ENCODE data around the gene NDRG3. TPM values are rescaled to one million over a fixed set of nuclear protein-coding genes. Genes with fewer than 3 reads are reported as not detected.
"Not testable (repeated sequence)": the region's sequence is repeated elsewhere in the genome, so short reads cannot be mapped to it uniquely, and the experiment has no call there.

The NDRG3 gene
- total RNA-seq, 1 donor from 2014 or later = 34.5 TPM

DNA sequence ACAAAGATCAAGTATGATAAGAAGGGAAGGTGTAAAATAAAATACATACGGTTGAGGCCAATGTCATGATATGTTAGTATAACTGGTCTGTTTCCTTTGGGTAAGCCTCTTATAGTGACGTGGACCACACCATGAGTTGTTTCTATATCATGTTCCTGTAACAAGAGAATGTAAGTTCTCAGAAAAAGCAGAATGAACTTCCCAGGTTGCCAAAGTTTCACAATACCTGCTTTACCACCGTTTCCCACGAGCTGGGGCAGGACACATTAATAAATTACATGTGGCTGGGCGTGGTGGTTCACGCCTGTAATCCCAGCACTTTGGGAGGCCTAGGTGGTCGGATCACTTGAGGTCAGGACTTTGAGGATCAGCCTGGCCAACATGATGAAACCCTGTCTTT is 57.3 kb downstream of the NDRG3 start:
- no peak for DNase-seq (ENCODE audit: low read depth)

DNA sequence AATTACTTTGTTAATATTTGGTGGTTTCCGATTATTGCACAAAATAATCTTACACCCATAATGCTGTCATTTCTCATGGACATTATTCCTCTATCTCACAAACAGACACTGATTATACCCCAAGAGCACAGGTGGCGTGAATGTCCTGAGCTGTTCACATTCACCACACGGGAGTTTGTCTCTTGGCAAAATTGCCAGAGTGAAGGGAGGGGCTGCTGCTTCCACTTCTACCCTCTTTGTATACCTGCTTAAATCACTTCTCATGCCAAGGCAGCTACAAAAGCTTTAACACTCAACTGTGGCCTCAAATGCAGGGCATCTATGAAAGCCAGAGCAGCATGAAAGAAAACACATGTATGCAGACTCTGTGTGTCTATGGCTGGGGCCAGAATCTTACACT is 58.0 kb downstream of the NDRG3 start:
- no peak for DNase-seq (ENCODE audit: low read depth)

DNA sequence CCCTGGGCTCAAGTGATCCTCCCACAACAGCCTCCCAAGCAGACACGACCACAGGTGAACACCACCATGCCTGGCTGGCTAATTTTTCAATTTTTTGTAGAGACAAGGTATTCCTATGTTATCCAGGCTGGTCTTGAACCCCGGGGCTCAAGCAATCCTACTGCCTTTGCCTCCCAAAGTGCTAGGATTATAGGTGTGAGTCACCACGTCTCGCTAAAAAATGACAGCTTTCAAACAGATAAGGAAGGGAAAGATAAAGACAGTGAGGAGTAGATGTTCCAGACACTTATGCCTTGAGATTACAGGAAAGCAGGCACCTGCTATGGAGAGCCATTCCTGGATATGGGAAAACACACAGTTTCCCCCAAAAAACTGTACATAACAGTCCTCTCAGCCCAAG is 58.9 kb downstream of the NDRG3 start:
- DNase-seq (ENCODE audit: low read depth) = no peak

DNA sequence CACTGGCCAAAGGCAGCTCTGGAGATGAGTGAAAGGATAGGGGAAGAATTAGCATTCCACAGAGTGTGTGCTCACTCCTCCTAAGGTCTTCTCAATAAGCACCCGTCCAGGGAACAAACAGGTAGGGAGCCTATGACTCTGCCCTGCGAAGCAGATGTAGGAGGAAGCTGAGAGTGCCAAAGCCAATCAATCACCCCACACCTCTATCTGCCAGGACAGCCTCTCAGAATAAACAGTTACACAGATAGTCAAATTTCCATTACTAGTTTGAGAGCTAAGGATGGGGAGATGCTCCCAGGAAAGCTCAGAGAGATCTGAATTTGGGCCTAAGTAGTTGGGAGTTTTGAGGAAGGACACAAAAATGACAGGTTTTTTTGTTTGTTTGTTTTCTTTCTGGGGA is 59.4 kb downstream of the NDRG3 start:
- no peak for DNase-seq (ENCODE audit: low read depth)

DNA sequence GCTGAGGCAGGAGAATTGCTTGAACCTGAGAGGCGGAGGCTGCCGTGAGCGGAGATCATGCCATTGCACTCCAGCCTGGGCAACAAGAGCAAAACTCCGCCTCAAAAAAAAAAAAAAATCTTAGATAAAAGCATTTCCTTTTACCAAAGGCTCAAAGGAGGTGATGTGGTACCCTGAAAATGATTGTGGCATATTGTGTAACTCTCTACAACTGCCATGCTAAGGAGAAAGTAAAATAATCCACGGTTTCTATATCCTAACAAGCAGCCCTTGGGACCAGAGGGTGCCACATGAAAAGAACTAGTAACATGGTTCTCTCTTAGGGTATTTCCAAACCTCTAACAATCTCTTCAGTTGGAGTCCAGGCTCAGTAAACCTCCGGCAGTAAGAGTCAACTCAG is 61.1 kb downstream of the NDRG3 start:
- no peak for DNase-seq (ENCODE audit: low read depth)

DNA sequence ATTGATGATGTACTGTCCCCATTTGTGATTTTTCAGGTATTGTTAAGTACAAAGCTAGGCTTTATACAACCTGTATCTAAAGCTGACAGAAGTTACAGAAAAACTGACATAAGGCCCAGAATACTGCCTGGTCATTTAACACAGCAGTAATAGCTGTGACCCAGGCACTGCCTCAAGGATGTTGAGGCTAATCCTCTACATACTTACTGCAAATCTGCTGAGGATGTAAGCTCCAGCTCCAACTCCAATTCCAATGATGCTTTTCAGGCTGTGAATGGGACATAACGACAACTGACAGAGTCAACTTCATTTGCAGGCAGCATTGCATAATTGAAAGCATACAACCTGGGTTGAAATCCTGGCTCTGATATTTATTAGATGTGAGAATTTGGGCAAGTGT is 63.6 kb downstream of the NDRG3 start:
- DNase-seq (ENCODE audit: low read depth) = no peak

DNA sequence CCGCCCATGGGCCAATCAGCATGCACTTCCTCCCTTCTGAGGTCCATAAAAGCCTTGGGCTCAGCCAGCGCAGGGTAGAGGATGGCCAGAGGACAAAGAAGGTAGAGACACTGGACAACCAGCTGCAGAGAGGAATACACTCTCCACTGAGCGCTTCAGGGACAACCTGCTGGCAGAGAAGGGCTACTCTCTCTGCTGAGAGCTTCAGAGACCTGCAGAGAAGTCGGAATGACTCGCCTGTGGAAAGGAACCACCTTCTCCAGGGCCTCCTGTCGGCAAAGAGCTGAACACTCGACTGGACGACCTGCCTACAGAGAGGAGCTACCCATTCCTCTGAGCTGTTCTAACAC is 68.5 kb downstream of the NDRG3 start:
- no peak for DNase-seq (ENCODE audit: low read depth)

DNA sequence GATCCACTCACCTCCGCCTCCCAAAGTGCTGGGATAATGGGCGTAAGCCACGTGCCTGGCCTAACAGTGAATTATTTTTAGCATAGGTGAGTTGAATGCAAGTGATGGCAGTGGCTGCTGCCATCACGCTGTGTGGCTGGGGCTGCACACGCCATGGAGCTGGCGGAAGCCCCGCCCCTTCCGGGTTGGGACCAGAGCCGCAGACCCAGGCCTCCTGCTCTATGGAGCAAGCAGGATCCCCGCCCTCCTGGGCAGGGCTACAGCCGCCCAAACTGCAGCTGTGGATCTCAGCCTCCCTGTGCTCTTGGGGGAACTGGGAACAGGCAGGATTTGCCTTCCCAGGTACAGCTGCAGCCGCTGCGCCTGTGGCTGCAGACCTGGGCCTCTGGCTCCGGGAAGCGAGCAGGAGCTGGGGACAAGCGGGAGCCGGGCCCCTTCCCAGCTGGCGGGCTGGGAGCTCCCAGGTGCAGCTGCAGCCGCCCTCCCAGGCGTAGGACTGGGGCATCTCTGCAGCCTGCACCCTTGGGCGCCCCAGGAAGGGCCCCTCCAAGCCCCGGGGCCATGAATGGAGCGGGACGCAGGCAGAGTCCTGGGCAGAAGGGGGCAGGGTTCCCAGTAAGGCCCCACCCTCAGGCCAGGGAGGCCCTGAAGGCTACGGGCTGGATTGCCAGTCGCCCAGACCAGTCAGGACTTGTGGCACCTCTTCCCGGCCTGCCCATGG is 69.0 kb downstream of the NDRG3 start:
- no peak for DNase-seq (ENCODE audit: low read depth)

DNA sequence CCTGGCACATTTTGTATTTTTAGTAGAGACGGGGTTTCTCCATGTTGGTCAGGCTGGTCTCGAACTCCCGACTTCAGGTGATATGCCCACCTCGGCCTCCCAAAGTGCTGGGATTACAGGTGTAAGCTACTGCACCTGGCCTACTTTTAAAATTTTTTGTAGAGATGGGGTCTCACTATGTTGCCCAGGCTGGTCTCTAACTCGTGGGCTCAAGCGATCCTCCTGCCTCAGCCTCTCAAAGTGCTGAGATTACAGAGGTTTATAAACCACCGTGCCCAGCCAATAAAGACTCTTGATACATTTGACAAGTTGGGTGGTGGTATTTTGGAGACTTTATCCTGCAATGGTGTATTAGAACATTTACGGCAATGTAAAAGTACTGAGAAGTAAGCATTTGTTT is 70.3 kb downstream of the NDRG3 start:
- not testable (repeated sequence) for DNase-seq (ENCODE audit: low read depth)

DNA sequence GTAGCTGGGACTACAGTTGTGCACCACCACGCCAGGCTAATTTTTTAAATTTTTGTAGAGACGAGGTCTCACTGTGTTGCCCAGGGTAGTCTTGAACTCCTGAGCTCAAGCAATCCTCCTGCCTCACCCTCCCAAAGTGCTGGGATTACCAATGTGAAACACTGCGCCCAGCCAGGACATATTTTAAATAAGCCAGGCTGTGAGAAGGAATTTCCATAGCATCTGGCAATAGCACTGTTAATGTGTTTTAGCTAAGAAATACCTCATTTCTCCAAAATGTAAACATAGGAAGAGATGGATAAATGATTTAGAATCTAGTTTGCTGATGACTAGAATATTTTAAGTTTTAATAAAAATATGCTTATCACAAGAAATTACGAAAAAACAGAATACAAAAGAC is 72.9 kb downstream of the NDRG3 start:
- DNase-seq (ENCODE audit: low read depth) = no peak

DNA sequence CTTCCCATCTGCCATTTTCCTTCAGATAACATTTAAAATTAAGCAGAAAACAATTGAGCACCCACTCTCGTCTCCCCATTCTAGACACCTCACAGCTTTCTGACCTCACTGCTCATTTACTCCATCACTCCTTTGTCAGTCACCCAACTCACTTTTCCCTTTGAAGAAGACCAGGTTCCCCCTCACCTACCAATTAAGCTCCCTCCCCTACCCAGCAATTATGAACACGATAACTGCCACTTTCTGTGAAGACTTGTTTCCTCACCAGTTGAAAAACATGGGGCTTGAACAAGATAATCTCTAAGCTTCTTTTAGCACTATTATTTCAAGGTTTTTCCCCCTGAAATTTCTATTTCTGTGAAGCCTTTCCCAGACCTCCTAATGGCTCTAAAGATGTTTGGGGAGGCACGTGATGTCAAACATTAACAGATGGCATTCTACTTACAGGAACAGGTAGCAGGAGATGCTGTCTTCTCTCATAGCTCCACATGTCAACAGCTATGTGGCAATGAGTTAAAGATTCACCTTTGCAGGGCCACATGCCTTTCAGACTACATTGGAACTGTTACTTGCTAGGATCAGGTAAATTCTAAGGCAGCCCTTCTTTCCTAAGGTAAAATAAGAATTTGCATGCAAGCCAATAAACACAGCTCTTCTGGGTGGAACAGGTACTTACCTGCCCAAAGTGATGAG is 75.1 kb downstream of the NDRG3 start:
- peak; percentile 15 for DNase-seq (ENCODE audit: low read depth)

DNA sequence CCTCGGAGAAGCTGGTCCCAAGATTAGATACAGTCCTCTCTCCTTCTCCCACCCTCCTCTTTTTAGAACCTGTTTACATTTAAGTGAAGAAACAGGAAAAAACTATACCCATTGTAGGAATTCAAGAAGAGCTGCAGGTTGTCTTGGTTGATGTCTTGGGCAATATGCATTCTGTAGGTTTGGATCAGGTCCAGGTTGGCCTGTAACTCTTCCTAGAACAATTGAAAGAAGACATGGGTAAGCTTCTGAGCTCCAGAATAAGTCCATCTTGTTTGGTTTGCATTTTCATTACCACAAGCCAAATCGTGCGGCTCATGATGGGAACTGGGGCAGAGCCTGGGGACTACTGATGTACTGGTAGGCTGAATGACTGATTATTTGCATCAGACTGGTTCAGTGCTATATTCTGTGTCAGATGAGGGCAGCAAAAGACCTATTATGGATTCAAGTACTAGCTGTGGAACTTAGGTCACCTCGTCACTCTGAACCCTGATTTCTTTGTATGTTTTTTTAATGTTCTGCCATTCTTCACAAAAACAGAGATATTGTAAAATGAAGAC is 79.6 kb downstream of the NDRG3 start:
- DNase-seq (ENCODE audit: low read depth) = peak; percentile 16

DNA sequence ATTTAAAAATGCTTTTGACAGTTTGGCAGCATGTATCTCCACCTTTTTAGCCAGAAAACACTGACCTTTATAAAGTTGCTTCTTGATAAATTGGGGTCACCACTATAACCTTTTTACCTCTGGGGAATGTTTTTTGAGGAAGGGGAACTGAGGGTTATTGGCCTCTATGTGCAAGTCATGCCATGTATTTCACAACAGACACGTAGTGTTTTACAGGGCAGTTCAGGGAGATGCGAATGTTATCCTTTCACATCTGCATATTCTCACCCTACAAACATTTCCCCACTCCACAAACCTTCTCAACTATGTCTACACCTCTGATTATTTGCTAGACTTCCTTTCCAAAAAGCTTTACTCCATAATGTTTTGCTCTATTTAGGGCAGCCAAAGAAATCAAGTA is 82.9 kb downstream of the NDRG3 start:
- no peak for DNase-seq (ENCODE audit: low read depth)

DNA sequence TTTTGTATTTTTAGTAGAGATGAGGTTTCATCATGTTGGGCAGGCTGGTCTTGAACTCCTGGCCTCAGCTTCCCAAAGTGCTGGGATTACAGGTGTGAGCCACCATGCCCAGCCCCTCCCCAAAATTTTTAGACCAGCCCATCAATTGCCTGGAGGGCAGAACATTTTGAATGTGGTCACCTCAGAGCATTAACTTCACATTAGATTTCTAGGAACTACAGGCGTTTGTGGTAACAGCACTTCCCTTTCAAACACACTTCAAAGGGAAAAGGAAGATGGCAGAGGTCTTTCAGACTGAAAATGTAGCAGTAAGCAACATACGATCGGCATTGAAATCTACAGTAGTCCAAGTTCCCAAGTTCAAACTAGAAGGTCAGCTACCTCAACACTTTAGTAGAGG is 87.6 kb downstream of the NDRG3 start:
- no peak for DNase-seq (ENCODE audit: low read depth)

DNA sequence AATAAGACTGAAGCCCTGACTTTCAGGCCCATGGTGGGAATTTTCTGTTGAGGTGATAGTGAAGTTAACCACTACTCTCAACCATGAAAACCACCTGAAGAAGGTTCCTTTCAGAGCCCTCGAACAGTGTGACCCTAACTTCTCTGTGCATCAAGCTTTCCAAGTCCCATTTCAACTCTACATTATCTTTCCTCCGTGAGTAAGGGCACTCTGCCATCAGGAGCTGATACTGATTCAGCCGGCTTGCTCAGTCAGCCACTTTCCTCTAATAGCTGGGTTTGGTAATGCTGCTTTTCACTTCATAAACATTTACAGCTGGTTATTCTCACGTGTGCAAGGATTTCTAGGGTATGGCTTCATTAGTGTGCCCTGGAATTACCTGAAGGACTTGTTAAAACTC is 89.2 kb downstream of the NDRG3 start:
- no peak for DNase-seq (ENCODE audit: low read depth)

DNA sequence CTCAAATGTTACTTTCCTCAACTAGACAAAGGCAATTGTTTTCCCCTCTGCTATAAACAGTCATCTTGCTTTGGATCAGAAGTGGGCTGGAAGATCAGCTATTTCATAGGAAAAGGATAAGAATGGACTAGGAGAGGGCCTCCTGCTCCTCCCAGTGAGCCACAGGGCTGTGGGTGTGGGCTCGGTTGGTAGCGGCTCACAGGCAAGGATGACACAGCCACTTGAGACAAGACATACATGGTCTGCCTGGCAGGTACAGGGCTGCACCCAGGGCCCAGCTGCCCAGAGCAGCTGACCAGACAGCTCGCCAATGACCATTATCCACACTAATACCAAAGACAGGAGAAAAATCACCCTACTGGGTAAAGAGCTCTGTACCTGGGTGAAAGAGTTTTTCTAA is 90.9 kb downstream of the NDRG3 start:
- no peak for DNase-seq (ENCODE audit: low read depth)

DNA sequence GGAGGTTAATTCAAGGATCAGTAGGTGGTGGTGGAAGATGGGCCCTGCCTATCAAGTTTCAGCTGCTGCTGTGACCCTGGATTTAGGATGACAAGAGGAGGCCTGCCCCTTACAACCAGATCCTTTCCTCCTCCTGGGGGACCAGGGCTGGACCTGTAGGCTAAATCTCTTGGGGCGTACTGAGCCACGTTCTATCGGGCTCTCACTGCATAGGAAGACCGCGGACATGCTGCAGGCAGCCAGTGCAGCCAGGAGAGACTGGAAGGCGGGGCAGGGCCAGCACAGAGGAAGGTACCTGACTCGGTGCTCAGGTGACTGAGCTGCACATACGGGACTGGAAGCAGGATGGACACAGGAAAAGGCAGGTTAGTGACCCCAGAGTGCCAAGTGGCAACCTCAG is 91.4 kb downstream of the NDRG3 start:
- DNase-seq (ENCODE audit: low read depth) = no peak

DNA sequence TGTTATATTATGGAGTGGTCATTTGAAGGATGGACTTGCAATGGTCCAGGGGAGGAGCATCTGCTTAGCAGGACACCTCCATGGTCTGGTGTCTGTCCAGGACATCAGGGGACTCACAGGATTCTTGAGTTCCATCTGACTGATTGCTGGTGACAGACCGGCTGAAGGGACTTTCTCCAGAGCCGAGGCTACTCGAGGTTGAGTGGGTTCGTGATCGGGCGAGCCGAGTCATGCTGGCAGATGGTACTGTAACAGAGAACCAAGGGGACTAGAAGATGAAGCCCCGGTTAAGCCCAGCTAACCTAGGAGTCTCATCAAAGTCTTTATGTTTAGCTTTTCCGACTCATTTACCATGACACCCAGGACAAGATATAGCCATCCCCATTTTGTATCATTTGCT is 92.4 kb downstream of the NDRG3 start:
- DNase-seq (ENCODE audit: low read depth) = no peak

DNA sequence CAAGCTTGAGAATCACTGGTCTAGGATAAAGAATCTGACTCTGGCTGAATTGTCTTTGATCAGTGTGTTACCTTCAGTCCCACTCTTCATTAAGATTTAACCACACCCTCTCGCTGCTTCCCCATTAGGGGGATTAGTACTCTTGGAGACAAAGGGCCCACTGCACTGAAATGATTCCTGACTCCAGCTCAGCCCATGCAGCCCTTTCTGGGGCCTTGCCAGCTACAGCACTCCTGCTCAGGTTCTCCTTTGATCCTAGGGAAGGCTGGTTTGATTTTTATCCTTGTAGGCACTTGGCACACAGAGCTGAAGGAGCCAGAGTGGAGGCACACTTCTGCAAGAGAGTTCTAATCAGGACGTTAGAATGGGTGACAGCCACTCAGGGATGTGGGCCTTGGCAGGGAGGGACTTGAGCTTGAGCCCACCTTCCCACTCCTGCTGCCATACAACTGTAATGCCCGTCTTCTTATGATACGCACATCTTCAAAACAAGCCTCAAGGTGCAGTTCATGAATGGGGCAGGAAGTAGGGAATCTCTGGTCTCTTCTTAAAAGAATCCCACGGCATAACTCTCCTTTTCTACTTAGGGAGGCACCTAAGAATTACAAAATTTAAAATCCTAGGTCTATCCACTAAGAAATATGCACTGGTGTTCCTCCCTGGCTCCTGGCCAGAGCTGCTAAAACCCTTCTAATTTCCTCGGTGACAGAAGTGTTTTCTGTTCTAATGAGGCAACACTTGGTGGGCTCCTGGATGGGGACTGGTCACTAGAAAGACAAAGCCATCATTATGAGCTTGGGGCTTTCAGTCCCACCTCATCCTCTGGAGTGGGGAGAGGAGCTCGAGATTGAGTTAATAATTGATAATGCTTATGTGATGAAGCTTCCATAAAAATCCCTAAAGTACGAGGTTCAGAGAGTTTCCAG is 98.4 kb downstream of the NDRG3 start:
- DNase-seq (ENCODE audit: low read depth) = no peak

DNA sequence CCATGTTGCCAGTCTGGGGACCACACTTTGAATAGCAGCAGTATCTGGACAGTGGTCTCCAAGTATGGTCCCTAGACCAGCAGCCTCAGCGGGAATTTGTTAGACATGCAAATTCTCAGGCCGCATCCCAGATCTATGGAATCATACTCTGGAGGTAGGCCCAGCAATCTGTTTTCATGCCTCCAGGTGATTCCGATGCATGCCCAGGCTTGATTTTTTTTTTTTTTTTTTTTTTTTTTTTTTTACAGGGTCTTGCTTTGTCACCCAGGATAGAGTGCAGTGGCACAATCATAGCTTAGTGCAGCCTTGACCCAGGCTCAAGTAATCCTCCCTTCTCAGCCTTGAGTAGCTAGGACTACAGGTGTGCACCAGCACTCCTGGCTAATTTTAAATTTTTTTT is 99.2 kb downstream of the NDRG3 start:
- no peak for DNase-seq (ENCODE audit: low read depth)

DNA sequence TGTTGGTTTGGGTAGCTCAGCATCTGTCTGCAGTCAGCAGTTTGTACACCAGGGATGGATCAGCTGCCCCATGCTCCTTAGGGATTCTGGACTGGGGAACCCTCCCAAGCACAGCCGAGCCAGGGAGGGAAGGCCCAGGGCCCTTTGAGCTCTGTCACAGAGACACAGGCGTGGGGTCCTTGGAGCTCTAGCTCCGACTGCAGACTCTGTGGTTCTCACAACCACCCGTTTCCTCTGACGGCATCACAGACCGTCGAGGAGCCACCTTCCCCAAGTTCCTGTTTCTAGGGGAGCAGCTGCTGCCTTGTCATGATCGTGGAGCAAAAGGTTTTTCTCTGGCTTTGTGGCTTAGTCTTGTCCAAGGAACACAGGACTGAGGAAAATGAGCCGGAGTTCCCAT is 99.9 kb downstream of the NDRG3 start, which contains the start of gene SLA2:
Gene SLA2, minus strand, starts transcription at position 199 of the 400 bp plus-strand sequence. CDS start 4,861 bp downstream, outside the sequence.
- no peak for DNase-seq (ENCODE audit: low read depth)

DNA sequence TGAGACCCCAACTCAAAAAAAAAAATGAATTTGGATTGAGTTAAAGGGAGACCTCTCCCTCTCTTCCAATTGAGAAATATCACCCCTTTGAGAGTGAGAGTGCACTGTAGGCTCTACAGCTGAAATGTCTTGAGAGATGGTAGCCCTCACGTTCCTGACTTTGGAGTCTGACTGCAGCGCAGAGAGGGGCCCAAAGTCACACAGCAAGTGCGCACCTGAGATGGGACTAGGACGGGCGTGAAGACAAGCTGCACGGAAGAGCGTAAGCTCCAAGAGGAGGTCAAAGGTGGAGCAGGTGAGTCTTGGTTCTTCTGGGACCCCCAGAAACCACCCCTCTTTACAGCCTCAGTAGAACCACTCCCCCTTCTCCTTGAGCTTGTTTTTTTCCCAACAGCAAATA is 100.5 kb downstream of the NDRG3 start:
- DNase-seq (ENCODE audit: low read depth) = no peak

All from renal cortical epithelial cell (primary cell).